Measurements from ENCODE around the gene SCFD2. TPM values are rescaled to one million over a fixed set of nuclear protein-coding genes. Genes with fewer than 3 reads are reported as not detected.

Gene SCFD2
- total RNA-seq, 1 donor from 2014 or later: 11.9 TPM

DNA sequence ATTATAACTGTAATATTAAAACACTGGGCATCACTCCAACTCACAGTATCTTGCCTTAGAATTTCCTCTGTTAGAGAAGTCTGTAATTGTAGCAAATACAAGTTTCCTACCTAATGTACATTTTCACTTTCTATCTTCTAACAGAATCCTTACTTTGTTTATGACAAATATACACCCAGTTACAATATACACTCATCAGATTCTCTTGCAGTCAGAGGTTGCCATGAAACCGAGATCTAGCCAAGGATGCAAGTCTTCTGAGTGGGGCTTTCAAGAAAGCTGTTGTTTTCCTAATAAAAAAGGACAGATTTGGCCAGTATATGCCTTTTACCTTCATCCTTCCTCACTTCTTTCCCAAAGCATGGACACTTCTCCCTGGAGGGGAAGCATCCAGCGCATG, 228.9 kb downstream of the SCFD2 start:
- TF ChIP-seq EZH2 (IDR thresholded peaks at IDR 0.05; ENCODE audit: insufficient read depth, low read length): no peak
- TF ChIP-seq, protein P1, sequence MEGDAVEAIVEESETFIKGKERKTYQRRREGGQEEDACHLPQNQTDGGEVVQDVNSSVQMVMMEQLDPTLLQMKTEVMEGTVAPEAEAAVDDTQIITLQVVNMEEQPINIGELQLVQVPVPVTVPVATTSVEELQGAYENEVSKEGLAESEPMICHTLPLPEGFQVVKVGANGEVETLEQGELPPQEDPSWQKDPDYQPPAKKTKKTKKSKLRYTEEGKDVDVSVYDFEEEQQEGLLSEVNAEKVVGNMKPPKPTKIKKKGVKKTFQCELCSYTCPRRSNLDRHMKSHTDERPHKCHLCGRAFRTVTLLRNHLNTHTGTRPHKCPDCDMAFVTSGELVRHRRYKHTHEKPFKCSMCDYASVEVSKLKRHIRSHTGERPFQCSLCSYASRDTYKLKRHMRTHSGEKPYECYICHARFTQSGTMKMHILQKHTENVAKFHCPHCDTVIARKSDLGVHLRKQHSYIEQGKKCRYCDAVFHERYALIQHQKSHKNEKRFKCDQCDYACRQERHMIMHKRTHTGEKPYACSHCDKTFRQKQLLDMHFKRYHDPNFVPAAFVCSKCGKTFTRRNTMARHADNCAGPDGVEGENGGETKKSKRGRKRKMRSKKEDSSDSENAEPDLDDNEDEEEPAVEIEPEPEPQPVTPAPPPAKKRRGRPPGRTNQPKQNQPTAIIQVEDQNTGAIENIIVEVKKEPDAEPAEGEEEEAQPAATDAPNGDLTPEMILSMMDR (IDR thresholded peaks at IDR 0.05; ENCODE audit: insufficient read depth, low read depth, low read length): no peak
- Histone ChIP-seq H3K27ac (ENCODE audit: low read depth, low read length) (no peak overlapping the region), H3K36me3 (ENCODE audit: insufficient read depth, low read length) (no peaks in the 10 kb centered on the region), H4K20me1 (ENCODE audit: insufficient read depth, low read length) (no peaks in the 10 kb centered on the region), H3K9ac (ENCODE audit: low read length) (no peak overlapping the region), H3K4me2 (ENCODE audit: low read length) (no peak overlapping the region), H3K4me3 (ENCODE audit: insufficient read depth, low read depth, low read length) (no peak overlapping the region), H3K4me1 (ENCODE audit: insufficient read depth, low read length) (no peaks in the 10 kb centered on the region), H3K27me3 (ENCODE audit: insufficient read depth, low read length) (no peaks in the 10 kb centered on the region), H3K9me3 (ENCODE audit: insufficient read depth, low read depth, low read length) (no peaks in the 10 kb centered on the region), H2AFZ (ENCODE audit: low read depth, low read length) (no peak overlapping the region), H3K79me2 (ENCODE audit: insufficient read depth, low read length) (no peaks in the 10 kb centered on the region)
- H3K36me3 Mint-ChIP-seq (ENCODE audit: low read depth, unreplicated experiment): no peaks in the 10 kb centered on the region
- peaks cover 3% of the 10 kb centered on the region for H3K4me1 Mint-ChIP-seq (ENCODE audit: low read depth, unreplicated experiment)
- DNase-seq (ENCODE audit: low read depth) (no peak), FAIRE-seq (no peak)
- no peaks in the 10 kb centered on the region for H3K9me3 Mint-ChIP-seq (ENCODE audit: unreplicated experiment)
- H3K4me3 Mint-ChIP-seq (ENCODE audit: unreplicated experiment): no peak overlapping the region
- no peak overlapping the region for H3K27ac Mint-ChIP-seq (ENCODE audit: unreplicated experiment)
- H3K27me3 Mint-ChIP-seq (ENCODE audit: low read depth, unreplicated experiment): no peaks in the 10 kb centered on the region

DNA sequence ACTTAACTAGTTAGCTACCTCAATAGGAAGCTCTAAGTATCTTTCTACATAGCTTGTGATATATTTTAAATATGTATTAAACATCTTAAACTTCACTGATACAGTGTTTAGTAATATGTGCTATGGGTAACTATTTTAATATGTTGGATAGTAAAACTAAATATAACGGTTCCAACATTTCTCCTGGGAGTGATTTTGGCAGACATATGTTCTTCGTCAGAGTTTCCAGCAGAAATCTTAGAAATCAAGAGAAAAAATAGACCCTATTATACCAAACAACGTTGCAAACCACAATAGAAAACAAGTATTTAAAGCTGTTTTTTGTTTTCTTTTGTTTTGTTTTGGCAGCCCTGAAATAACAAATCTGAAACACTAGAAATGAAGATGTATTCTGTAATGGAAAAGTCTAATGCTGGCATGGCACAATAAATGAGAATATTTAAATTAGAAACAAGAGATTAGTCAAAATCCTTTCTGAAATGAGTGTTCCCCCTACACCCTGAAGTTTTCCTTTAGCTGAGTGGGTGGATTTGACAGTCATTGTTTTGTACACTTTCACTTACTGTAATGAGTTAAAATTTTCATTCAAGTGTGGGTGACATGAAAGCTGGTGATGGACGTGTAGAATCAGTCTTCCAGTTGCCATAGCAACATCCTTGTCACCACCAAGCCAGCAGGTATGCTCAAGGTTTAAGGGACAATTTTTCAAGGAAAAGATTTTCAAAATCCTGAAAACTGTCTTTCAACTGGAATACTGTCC, 233.5 kb downstream of the SCFD2 start:
- H3K4me1 Mint-ChIP-seq (ENCODE audit: low read depth, unreplicated experiment): no peaks in the 10 kb centered on the region
- no peak for TF ChIP-seq EZH2 (IDR thresholded peaks at IDR 0.05; ENCODE audit: insufficient read depth, low read length)
- TF ChIP-seq, protein P1 (IDR thresholded peaks at IDR 0.05; ENCODE audit: insufficient read depth, low read depth, low read length): no peak

DNA sequence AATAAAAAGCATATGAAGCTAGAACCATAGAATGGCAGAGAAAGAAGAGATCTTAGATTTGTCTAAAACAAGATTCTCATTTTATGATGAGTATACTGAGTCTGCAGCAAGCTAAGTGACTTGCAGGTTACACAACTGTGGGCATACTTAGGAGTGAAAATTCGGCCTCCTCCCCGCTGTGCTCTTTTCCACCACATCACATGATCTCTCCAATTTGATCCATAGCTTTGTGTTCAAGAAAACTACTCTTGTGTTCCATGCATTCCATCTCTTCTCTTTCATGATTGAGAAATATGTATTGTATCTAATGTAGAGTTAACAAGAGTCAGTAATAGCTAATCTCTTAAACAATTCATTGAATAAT, 234.3 kb downstream of the SCFD2 start:
- DNase-seq (ENCODE audit: low read depth): no peak
- FAIRE-seq: peak; percentile 73
- no peaks in the 10 kb centered on the region for H3K9me3 Mint-ChIP-seq (ENCODE audit: unreplicated experiment)

More for the DNA sequence above, 233.5 kb downstream of the SCFD2 start:
- Histone ChIP-seq H4K20me1 (ENCODE audit: insufficient read depth, low read length) (no peaks in the 10 kb centered on the region), H3K9ac (ENCODE audit: low read length) (no peak overlapping the region), H3K27ac (ENCODE audit: low read depth, low read length) (no peak overlapping the region), H2AFZ (ENCODE audit: low read depth, low read length) (no peak overlapping the region), H3K9me3 (ENCODE audit: insufficient read depth, low read depth, low read length) (no peaks in the 10 kb centered on the region), H3K4me1 (ENCODE audit: insufficient read depth, low read length) (no peaks in the 10 kb centered on the region), H3K36me3 (ENCODE audit: insufficient read depth, low read length) (no peaks in the 10 kb centered on the region), H3K4me2 (ENCODE audit: low read length) (no peak overlapping the region), H3K4me3 (ENCODE audit: insufficient read depth, low read depth, low read length) (no peak overlapping the region), H3K79me2 (ENCODE audit: insufficient read depth, low read length) (no peaks in the 10 kb centered on the region), H3K27me3 (ENCODE audit: insufficient read depth, low read length) (no peaks in the 10 kb centered on the region)
- no peaks in the 10 kb centered on the region for H3K27me3 Mint-ChIP-seq (ENCODE audit: low read depth, unreplicated experiment)
- no peaks in the 10 kb centered on the region for H3K36me3 Mint-ChIP-seq (ENCODE audit: low read depth, unreplicated experiment)
- no peak for DNase-seq (ENCODE audit: low read depth)
- peak; percentile 54 for FAIRE-seq
- H3K27ac Mint-ChIP-seq (ENCODE audit: unreplicated experiment): no peak overlapping the region
- H3K4me3 Mint-ChIP-seq (ENCODE audit: unreplicated experiment): no peak overlapping the region
- H3K9me3 Mint-ChIP-seq (ENCODE audit: unreplicated experiment): no peaks in the 10 kb centered on the region

More for the DNA sequence above, 234.3 kb downstream of the SCFD2 start:
- H3K4me3 ChIP-seq (ENCODE audit: insufficient read depth, low read depth, low read length): no peak overlapping the region
- no peak overlapping the region for H3K9ac ChIP-seq (ENCODE audit: low read length)
- H3K27ac ChIP-seq (ENCODE audit: low read depth, low read length): no peak overlapping the region
- no peaks in the 10 kb centered on the region for H3K27me3 Mint-ChIP-seq (ENCODE audit: low read depth, unreplicated experiment)
- H3K36me3 ChIP-seq (ENCODE audit: insufficient read depth, low read length): no peaks in the 10 kb centered on the region
- H3K4me2 ChIP-seq (ENCODE audit: low read length): no peak overlapping the region
- peaks cover 1% of the 10 kb centered on the region for H3K36me3 Mint-ChIP-seq (ENCODE audit: low read depth, unreplicated experiment)
- H4K20me1 ChIP-seq (ENCODE audit: insufficient read depth, low read length): no peaks in the 10 kb centered on the region
- H3K9me3 ChIP-seq (ENCODE audit: insufficient read depth, low read depth, low read length): no peaks in the 10 kb centered on the region
- no peaks in the 10 kb centered on the region for H3K27me3 ChIP-seq (ENCODE audit: insufficient read depth, low read length)
- no peaks in the 10 kb centered on the region for H3K79me2 ChIP-seq (ENCODE audit: insufficient read depth, low read length)
- no peaks in the 10 kb centered on the region for H3K4me1 Mint-ChIP-seq (ENCODE audit: low read depth, unreplicated experiment)
- H3K4me1 ChIP-seq (ENCODE audit: insufficient read depth, low read length): no peaks in the 10 kb centered on the region
- H3K4me3 Mint-ChIP-seq (ENCODE audit: unreplicated experiment): no peak overlapping the region
- H2AFZ ChIP-seq (ENCODE audit: low read depth, low read length): no peak overlapping the region
- H3K27ac Mint-ChIP-seq (ENCODE audit: unreplicated experiment): no peak overlapping the region
- TF ChIP-seq, protein P1 (IDR thresholded peaks at IDR 0.05; ENCODE audit: insufficient read depth, low read depth, low read length): no peak
- TF ChIP-seq EZH2 (IDR thresholded peaks at IDR 0.05; ENCODE audit: insufficient read depth, low read length): no peak

All from astrocyte (in vitro differentiated cells and primary cell).